ENCODE results near the gene ZBTB9. TPM values are rescaled to one million over a fixed set of nuclear protein-coding genes. Genes with fewer than 3 reads are reported as not detected.

ZBTB9 gene
- total RNA-seq, 1 experiment from 2014 or later: 18.1 TPM

DNA sequence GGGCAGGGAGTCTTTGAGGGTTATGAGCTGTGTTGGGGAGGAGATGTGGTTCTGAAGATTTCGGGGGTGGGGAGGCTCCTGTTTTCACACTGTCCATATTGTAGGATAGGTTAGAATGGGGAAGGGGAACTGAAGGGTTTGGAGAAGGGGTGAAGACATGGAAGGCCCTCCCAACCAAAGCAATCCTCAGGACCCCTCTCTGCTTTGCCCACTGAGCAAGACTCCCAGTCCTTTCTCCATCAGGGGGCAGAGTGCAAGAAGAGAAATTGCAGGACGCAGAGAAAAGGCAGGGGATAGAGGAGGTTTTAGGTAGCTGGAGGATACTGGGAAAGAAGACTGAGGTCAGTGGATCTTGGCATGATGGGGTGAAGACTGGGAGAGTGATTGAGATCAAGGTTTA is 30.6 kb upstream of the ZBTB9 start:
- TF ChIP-seq, protein P1, sequence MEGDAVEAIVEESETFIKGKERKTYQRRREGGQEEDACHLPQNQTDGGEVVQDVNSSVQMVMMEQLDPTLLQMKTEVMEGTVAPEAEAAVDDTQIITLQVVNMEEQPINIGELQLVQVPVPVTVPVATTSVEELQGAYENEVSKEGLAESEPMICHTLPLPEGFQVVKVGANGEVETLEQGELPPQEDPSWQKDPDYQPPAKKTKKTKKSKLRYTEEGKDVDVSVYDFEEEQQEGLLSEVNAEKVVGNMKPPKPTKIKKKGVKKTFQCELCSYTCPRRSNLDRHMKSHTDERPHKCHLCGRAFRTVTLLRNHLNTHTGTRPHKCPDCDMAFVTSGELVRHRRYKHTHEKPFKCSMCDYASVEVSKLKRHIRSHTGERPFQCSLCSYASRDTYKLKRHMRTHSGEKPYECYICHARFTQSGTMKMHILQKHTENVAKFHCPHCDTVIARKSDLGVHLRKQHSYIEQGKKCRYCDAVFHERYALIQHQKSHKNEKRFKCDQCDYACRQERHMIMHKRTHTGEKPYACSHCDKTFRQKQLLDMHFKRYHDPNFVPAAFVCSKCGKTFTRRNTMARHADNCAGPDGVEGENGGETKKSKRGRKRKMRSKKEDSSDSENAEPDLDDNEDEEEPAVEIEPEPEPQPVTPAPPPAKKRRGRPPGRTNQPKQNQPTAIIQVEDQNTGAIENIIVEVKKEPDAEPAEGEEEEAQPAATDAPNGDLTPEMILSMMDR (IDR thresholded peaks at IDR 0.05; ENCODE audit: unreplicated experiment): no peak
- Mint-ChIP-seq H3K9me3 (ENCODE audit: low read depth, unreplicated experiment) (no peaks in the 10 kb centered on the region), H3K27ac (ENCODE audit: unreplicated experiment) (peak overlapping the region; percentile 64), H3K4me1 (ENCODE audit: low read depth, unreplicated experiment) (peaks cover 36% of the 10 kb centered on the region), H3K27me3 (ENCODE audit: unreplicated experiment) (peaks cover 39% of the 10 kb centered on the region), H3K4me3 (ENCODE audit: low read depth, unreplicated experiment) (peak overlapping the region; percentile 87), H3K36me3 (ENCODE audit: insufficient read depth, unreplicated experiment) (peaks cover 45% of the 10 kb centered on the region)
- intact Hi-C loops (cut with micrococcal nuclease; ENCODE audit: unreplicated experiment): no loop called here
- CTCF ChIA-PET: no interaction called here
- no TSS peak for BruUV-seq (replicated peaks)
- DNase-seq: no peak

- CTCF ChIA-PET: interaction anchor here (0.5 to 2.0 kb wide), 8 partner anchors 14 to 1761 kb away, joined by 3 to 7 read pairs (median 4); partner anchors contain the start of genes B3GALT4 and PHF1
- TF ChIP-seq, protein P1 (IDR thresholded peaks at IDR 0.05; ENCODE audit: unreplicated experiment): no peak
- Mint-ChIP-seq H3K27ac (ENCODE audit: unreplicated experiment) (peak overlapping the region; percentile 64), H3K4me3 (ENCODE audit: low read depth, unreplicated experiment) (peak overlapping the region; percentile 87), H3K9me3 (ENCODE audit: low read depth, unreplicated experiment) (no peaks in the 10 kb centered on the region), H3K27me3 (ENCODE audit: unreplicated experiment) (peaks cover 37% of the 10 kb centered on the region), H3K36me3 (ENCODE audit: insufficient read depth, unreplicated experiment) (peaks cover 47% of the 10 kb centered on the region), H3K4me1 (ENCODE audit: low read depth, unreplicated experiment) (peaks cover 48% of the 10 kb centered on the region)
- peak; percentile 26 for DNase-seq
- intact Hi-C loops (cut with micrococcal nuclease; ENCODE audit: unreplicated experiment): loop anchor here (5.0 kb wide), 1 partner anchor 33 kb away; the partner anchor contains the start of gene KIFC1
- TSS peak; percentile 98 for BruUV-seq (replicated peaks)
Observed at GRCh38 chr6:33424855-33425667, 29.3 kb upstream of the ZBTB9 start.

- Mint-ChIP-seq H3K9me3 (ENCODE audit: low read depth, unreplicated experiment) (no peaks in the 10 kb centered on the region), H3K27me3 (ENCODE audit: unreplicated experiment) (peaks cover 28% of the 10 kb centered on the region), H3K4me3 (ENCODE audit: low read depth, unreplicated experiment) (peak overlapping the region; percentile 87), H3K27ac (ENCODE audit: unreplicated experiment) (peak overlapping the region; percentile 64), H3K36me3 (ENCODE audit: insufficient read depth, unreplicated experiment) (peaks cover 47% of the 10 kb centered on the region), H3K4me1 (ENCODE audit: low read depth, unreplicated experiment) (peaks cover 49% of the 10 kb centered on the region)
- DNase-seq: peak; percentile 95
- intact Hi-C loops (cut with micrococcal nuclease; ENCODE audit: unreplicated experiment): loop anchor here (5.0 kb wide), 1 partner anchor 34 kb away; the partner anchor contains the start of gene KIFC1
- CTCF ChIA-PET: interaction anchor here (0.5 to 2.0 kb wide), 16 partner anchors 31 to 1762 kb away, joined by 3 to 10 read pairs (median 4); partner anchors contain the start of genes B3GALT4, BAK1, UQCC2 and ZBTB22
- TF ChIP-seq, protein P1 (IDR thresholded peaks at IDR 0.05; ENCODE audit: unreplicated experiment): peak; percentile 76
- BruUV-seq (replicated peaks): TSS peak; percentile 44
Observed at GRCh38 chr6:33425668-33426577, 28.5 kb upstream of the ZBTB9 start.

All from Calu3 (cell line).